Putamen (tissue), 1 donor: ENCODE data around the gene FLNB.
"Not testable (repeated sequence)": the region's sequence is repeated elsewhere in the genome, so short reads cannot be mapped to it uniquely, and the experiment has no call there.

Source experiments
- DNase-seq: peaks from one replicate; pipeline ENCODE4 v3.0.0-alpha.2; 2016; ENCODE audit warnings: low spot score

The FLNB gene

DNA sequence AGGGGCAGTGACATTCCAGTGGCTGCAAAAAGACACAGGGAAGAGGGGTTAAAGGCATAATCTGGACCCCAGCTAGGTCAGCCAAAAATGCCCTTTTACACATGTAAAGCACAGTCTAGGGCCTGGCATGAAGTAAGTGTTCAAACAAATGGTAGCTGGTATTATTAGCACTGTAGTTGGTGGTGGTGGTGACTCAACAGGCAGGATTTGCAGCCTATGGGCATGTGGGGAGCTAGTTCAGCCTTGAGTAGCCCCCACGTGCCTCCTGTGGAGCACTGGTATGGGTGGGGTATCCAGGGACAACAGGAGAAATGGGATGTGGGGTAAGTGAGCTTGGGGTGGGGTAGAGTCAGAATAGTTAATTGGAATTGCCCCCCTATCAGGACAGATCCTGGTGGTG, 175.0 kb downstream of the FLNB start:
- no peak for DNase-seq

- DNase-seq: no peak
Measured at GRCh38 chr3:58183891-58184290, 175.7 kb downstream of the FLNB start.

- DNase-seq: no peak
Measured at GRCh38 chr3:58184309-58184981, 176.2 kb downstream of the FLNB start.

GRCh38 chr3:58184982-58185360, 176.7 kb downstream of the FLNB start:
- no peak for DNase-seq

- no peak for DNase-seq
Measured at GRCh38 chr3:58188173-58188564, 179.9 kb downstream of the FLNB start.

GRCh38 chr3:58188921-58189451, 180.8 kb downstream of the FLNB start:
- no peak for DNase-seq

DNA sequence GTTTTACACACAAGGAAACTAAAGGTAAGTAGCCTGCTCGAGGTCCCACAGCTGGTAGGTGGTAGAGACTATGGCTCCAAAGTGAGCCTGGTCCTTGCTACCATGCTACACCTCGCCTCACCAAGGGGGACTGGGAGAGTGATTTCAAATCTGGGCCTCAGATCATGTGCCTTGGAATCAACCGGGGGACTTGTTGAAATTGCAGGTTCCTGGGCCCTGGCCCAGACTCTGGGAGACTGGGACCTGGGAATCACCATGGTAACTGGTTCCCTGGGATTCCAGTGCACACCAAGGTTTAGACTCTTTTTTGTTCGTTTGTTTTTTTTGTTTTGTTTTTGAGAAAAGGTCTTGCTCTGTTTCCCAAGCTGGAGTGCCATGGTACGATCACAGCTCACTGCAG, 181.5 kb downstream of the FLNB start:
- no peak for DNase-seq

GRCh38 chr3:58190291-58190690, 182.1 kb downstream of the FLNB start:
- DNase-seq: no peak

DNA sequence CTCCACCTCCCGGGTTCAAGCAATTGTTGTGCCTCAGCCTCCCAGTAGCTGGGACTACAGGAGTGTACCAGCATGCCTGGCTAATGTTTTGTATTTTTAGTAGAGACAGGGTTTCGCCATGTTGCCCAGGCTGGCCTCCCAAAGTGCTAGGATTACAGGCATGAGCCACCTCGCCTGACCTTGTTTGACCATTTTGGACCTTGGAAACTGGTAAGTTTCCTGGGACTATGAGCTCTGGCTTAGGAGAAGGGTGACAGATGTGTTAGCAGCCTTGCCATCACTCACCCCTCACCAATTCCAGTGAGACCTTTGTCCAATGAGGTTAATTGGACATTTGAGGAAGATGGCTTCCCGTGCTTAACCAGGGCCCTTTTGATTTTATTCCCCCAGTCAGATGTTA, 182.7 kb downstream of the FLNB start:
- no peak for DNase-seq

- no peak for DNase-seq
Measured at GRCh38 chr3:58191361-58191991, 183.3 kb downstream of the FLNB start.

GRCh38 chr3:58192069-58192468, 183.8 kb downstream of the FLNB start:
- no peak for DNase-seq

- no peak for DNase-seq
Measured at GRCh38 chr3:58193682-58194407, 185.6 kb downstream of the FLNB start.

DNA sequence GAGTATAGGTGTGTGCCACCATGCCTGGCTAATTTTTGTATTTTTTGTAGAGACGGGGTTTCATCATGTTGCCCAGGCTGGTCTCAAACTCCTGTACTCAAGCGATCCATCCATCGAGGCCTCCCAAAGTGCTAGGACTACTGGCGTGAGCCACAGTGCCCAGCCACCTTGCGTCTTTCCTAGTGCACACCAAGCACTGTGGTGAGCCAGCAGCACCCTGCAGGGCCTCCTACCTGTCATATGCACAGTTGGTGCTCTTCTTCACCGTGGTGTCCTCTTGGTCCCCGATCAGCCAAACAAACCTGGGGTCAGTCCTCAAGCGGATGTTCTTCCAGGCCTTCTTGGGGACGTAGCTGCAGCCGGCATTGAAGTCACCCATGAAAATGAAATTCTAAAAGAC, 189.4 kb downstream of the FLNB start:
- DNase-seq: no peak

DNA sequence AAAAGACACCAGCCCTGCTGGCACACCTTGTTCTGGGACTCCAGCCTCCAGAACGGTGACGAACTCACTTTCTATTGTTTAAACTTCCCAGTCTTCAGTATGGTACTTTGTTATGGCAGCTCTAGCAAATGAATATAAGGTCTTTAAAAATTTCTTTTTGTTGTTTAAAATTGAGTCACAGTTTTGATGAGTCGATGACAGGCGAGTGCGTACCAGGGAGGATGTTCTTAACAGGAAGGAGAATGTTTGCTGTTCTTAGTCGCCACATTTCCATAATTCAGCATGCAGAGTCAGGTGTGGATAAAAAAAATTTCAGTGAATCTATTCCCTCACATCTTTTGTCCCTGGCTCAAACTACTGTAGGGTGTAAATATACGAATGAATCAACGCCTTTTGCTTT, 190.1 kb downstream of the FLNB start:
- no peak for DNase-seq

DNA sequence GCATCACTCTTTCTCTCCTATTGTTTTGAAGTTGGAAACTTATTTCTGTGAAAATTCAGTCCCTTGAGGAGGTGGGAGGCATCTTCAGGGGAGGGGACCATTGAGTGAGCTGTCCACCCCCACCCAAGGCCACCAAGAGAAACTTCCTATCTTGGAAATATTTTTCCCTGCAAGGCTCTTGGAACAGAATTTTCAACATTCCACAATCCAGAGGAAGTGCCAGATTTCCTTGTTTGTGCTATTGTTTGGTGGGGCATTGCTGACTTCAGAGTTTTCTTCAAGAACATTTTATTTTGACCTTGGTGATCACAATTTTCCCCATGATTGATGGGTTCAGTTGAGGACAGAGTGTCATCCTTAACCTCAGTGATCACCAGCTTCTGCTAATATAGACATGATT, 190.6 kb downstream of the FLNB start:
- DNase-seq: no peak

DNA sequence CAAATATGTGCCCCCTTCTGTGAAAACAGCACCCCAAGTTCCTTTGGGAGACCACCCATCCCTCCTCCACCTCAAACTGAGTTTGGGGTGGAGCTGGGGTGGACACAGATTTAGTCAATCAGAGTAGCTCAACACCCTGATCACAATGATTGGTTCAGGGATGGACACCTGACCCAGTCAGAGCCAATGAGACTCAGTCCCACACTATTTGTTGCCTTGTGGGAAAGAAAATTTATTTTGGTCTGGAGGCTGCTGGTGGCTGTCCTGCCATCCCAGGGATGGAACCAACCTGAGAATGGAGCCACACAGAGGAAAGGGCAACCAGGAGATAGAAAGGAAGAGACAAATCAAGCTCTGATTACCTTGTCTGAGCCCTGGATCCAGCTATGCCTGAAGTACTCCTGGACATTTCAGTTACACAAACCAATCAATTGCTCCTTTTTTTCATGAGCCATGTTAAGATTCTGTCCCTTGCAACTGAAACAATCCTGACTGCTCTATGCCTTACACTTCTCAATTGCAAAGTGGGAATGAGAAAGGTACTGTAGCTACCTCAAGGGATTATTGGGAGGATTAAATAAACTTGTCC, 192.0 kb downstream of the FLNB start:
- no peak for DNase-seq

GRCh38 chr3:58200846-58201355, 192.7 kb downstream of the FLNB start:
- no peak for DNase-seq

DNA sequence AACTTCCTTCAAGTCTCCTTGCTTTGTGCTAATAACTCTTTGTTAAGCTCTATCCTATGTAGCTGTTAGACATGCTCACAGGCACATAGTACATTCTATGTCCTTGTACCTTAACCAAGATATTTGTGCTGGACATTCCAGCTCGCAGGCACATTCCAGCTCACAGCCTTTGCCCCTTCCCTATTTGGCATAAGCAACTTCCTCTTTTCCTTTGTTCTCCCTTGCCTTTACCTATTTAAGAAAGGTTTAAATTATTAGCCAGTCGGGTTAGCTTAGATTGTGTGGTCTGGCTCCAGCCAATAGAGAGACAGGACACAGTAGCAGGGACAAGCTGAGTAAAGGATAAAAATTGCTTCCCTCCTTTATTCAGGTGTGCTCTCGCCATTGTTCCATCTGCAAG, 193.2 kb downstream of the FLNB start:
- not testable (repeated sequence) for DNase-seq

GRCh38 chr3:58202917-58203360, 194.7 kb downstream of the FLNB start:
- DNase-seq: no peak

- no peak for DNase-seq
Measured at GRCh38 chr3:58203541-58203940, 195.3 kb downstream of the FLNB start.

GRCh38 chr3:58204720-58205119, 196.5 kb downstream of the FLNB start:
- no peak for DNase-seq

GRCh38 chr3:58205981-58206380, 197.8 kb downstream of the FLNB start:
- no peak for DNase-seq
